Muscle layer of colon (tissue), 2 donors: ENCODE measurements around the gene ABCD3.
A peak's percentile ranks its signal among the peaks of the same experiment; 100 is the strongest.

ENCODE experiments used
- H3K27ac ChIP-seq: one replicate; pipeline ENCODE4 v1.7.0; 2013; ENCODE audit warnings: low read depth, mild to moderate bottlenecking, low read length, moderate library complexity
- H3K27me3 ChIP-seq, 2 donors: one replicate each; pipeline ENCODE4 v1.7.0; 2013; ENCODE audit warnings: low read length in 2 of 2, mild to moderate bottlenecking in 2 of 2; ENCODE audit not compliant: insufficient read depth in 2 of 2, control insufficient read depth in 1 of 2
- H3K36me3 ChIP-seq: one replicate; pipeline ENCODE4 v1.7.0; 2013; ENCODE audit warnings: mild to moderate bottlenecking, low read length; ENCODE audit not compliant: insufficient read depth
- H3K4me1 ChIP-seq: one replicate; pipeline ENCODE4 v1.7.0; 2013; ENCODE audit warnings: mild to moderate bottlenecking, low read length; ENCODE audit not compliant: insufficient read depth
- H3K4me3 ChIP-seq, 2 donors: one replicate each; pipeline ENCODE4 v1.7.0; 2013; ENCODE audit warnings: low read length in 2 of 2, low read depth in 1 of 2, mild to moderate bottlenecking in 1 of 2, moderate library complexity in 1 of 2
- H3K9ac ChIP-seq: one replicate; pipeline ENCODE4 v1.7.0; 2013; ENCODE audit warnings: low read length
- H3K9me3 ChIP-seq: one replicate; pipeline ENCODE4 v1.7.0; 2013; ENCODE audit warnings: mild to moderate bottlenecking, low read length
- donor health status: abdominal sarcoma.
- donor health status: Adenocarcinoma of cecum.

ABCD3 gene

GRCh38 chr1:94529416-94529815 is 111.2 kb downstream of the ABCD3 start:
- Histone ChIP-seq H3K27ac (no peak overlapping the region), H3K4me1 (no peaks in the 10 kb centered on the region), H3K27me3 (no peaks in the 10 kb centered on the region), H3K36me3 (no peaks in the 10 kb centered on the region), H3K4me3 (no peak overlapping the region), H3K9me3 (no peaks in the 10 kb centered on the region), H3K9ac (no peak overlapping the region)

DNA sequence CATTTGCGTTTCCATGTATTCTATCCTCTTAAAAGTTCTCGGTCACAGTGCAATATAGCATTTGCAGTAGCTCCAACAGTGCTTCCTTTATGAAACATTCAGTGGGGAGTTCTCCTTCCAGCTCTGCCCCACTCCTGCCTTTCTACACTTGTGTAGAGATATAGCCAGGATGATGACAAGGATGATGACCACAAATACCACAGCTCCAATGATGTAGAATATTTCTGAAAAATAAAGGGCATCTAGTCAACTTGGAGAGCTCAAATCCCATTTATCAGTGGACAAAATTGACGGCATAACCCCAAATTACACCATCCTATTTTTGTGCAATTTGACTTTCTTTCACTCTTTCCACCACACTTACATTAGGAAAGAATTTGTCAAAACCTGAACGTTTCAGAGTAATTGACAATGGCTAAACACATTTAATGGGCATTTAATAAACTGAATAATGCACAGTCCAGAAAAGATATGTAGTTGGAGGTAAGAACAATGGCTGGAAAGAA is 112.2 kb downstream of the ABCD3 start:
- Histone ChIP-seq H3K27me3 (no peaks in the 10 kb centered on the region), H3K4me1 (no peaks in the 10 kb centered on the region), H3K9ac (no peak overlapping the region), H3K9me3 (no peaks in the 10 kb centered on the region), H3K27ac (no peak overlapping the region), H3K36me3 (no peaks in the 10 kb centered on the region), H3K4me3 (no peak overlapping the region)

DNA sequence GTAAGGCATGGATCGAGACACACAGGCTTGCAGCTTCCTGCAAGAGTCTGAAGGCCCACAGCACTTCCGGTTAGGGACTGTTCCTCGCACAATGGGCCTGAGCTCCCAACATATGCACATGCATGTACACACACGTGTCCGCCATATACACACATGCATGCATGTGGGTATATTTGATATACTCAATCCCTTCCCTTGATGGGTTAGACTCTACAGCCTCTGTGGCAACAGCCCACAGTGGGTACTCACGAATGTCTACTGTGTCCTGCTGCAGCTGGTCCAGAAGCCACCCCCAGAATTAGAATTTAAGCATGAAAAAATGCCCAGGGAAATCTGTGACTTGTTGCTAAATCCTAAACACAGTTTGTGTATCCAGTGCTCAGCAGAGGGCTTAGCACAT is 113.5 kb downstream of the ABCD3 start:
- no peak overlapping the region for H3K4me3 ChIP-seq
- no peaks in the 10 kb centered on the region for H3K4me1 ChIP-seq
- H3K27me3 ChIP-seq, result no peaks in the 10 kb centered on the region
- H3K9me3 ChIP-seq, result no peaks in the 10 kb centered on the region
- H3K36me3 ChIP-seq, result no peaks in the 10 kb centered on the region
- H3K27ac ChIP-seq, result no peak overlapping the region
- H3K9ac ChIP-seq, result no peak overlapping the region

DNA sequence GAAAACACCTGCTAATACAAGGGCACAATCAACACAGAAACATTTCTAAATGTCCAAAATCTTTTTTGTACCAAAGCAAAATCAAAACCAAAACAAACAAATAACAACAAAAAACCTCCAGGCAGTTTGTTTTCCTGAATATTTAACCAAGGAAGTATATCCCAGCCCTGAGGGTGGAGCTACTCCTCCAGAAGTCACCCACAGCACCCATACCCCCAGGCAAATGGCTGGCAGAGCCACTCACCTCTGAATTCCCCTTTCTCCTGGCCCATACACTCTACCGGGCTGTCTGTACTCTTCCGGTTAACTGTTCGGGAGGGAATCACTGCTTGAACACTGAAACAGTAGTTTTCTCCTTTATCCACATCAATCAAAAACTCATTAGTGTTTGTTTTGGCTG is 113.9 kb downstream of the ABCD3 start:
- Histone ChIP-seq H3K9me3 (no peaks in the 10 kb centered on the region), H3K9ac (no peak overlapping the region), H3K36me3 (no peaks in the 10 kb centered on the region), H3K27me3 (no peaks in the 10 kb centered on the region), H3K27ac (no peak overlapping the region), H3K4me1 (no peaks in the 10 kb centered on the region), H3K4me3 (no peak overlapping the region)

DNA sequence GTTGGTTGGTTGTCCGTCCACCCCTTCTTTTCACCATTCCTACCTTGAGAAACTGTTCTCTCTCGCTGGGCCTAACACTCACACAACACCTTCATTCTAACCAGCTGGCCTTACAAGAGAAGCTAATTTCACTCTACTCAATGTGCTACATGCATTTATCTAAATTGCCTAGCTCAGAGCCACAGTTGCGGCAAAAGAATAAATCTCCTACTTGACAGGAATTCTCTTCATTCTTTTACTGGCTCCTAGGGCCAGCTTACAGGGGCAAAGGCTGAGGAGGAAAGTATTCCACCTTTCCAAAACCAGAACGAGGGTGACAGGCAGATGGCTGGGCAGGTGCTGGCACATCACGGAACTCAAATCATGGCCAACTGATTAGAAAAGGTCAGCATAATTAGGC is 116.9 kb downstream of the ABCD3 start:
- no peaks in the 10 kb centered on the region for H3K4me1 ChIP-seq
- H3K4me3 ChIP-seq, result no peak overlapping the region
- no peaks in the 10 kb centered on the region for H3K9me3 ChIP-seq
- H3K27me3 ChIP-seq, result no peaks in the 10 kb centered on the region
- H3K36me3 ChIP-seq, result no peaks in the 10 kb centered on the region
- no peak overlapping the region for H3K9ac ChIP-seq
- H3K27ac ChIP-seq, result no peak overlapping the region

DNA sequence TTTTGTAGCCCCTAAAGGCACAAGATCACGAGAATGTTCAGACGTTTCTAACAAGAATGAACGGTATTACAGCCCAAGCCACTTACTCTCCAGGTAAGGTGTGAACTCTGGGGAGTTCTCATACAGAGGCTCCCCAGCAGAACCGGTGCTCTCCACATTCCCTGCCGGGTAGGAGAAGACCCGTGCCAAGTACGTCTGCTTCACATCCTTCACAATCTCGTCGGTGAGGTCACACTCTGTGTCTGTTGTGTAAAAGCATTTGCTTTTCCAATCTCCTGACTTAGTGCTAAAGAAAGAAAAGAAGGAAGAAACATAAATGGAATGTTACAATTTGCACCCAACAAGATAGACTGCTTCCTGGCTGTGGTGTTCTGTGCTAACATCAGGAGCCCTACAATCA is 117.7 kb downstream of the ABCD3 start:
- Histone ChIP-seq H3K27ac (no peak overlapping the region), H3K4me1 (no peaks in the 10 kb centered on the region), H3K9me3 (no peaks in the 10 kb centered on the region), H3K9ac (no peak overlapping the region), H3K4me3 (no peak overlapping the region), H3K27me3 (no peaks in the 10 kb centered on the region), H3K36me3 (no peaks in the 10 kb centered on the region)

- H3K27ac ChIP-seq, result no peak overlapping the region
- no peak overlapping the region for H3K4me3 ChIP-seq
- no peaks in the 10 kb centered on the region for H3K4me1 ChIP-seq
- H3K9me3 ChIP-seq, result no peaks in the 10 kb centered on the region
- no peaks in the 10 kb centered on the region for H3K36me3 ChIP-seq
- H3K9ac ChIP-seq, result no peak overlapping the region
- no peaks in the 10 kb centered on the region for H3K27me3 ChIP-seq
Measured at GRCh38 chr1:94537254-94537653, 119.1 kb downstream of the ABCD3 start.

- Histone ChIP-seq H3K9ac (no peak overlapping the region), H3K9me3 (no peaks in the 10 kb centered on the region), H3K36me3 (no peaks in the 10 kb centered on the region), H3K27me3 (no peaks in the 10 kb centered on the region), H3K4me3 (no peak overlapping the region), H3K27ac (no peak overlapping the region), H3K4me1 (peaks cover 4% of the 10 kb centered on the region)
Measured at GRCh38 chr1:94538243-94538827, 120.1 kb downstream of the ABCD3 start.

- H3K36me3 ChIP-seq, result no peaks in the 10 kb centered on the region
- no peak overlapping the region for H3K27ac ChIP-seq
- no peak overlapping the region for H3K4me3 ChIP-seq
- no peaks in the 10 kb centered on the region for H3K27me3 ChIP-seq
- peaks cover 4% of the 10 kb centered on the region for H3K4me1 ChIP-seq
- H3K9ac ChIP-seq, result no peak overlapping the region
- no peaks in the 10 kb centered on the region for H3K9me3 ChIP-seq
Measured at GRCh38 chr1:94539496-94539895, 121.3 kb downstream of the ABCD3 start.

DNA sequence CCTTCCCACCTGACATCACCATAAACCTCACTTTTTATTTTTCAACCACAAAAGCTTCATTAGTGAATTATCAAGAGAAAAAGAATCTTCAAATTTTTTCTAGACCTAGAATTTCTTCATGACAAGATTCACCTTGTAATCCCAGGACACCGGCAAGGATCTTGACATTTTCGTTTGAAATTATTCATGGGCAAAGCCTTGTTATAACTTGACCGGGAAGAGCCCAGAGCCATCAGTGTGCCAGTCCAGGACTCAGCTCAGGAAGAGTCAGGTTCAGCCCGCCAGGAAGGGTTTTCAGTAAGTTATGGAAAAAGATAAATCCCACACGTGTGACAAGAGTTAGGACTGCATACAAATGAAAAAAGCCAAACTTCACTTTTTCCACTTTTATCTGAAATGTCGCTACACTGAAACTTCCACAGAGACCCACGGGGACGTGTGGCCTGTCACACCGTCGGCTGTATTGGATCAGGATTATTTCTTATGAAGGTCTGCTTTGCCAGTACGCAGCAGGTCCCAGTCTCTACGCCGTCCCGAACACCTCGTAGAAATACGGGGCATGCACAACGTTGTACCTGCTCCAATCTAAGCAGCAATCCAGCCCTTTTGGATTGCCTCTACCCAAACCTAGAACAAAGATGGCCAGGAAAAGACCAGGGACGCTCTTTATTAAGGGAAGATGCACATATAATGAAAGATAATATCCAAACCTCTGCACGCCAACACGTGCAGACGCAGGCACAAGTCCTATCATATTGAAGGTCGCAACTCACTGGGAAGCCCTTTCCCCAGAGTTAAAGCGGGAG is 122.5 kb downstream of the ABCD3 start:
- Histone ChIP-seq H3K27me3 (no peaks in the 10 kb centered on the region), H3K36me3 (no peaks in the 10 kb centered on the region), H3K4me3 (peak overlapping the region; percentile 30 to 56), H3K9ac (no peak overlapping the region), H3K27ac (no peak overlapping the region), H3K9me3 (no peaks in the 10 kb centered on the region), H3K4me1 (peaks cover 4% of the 10 kb centered on the region)

- Histone ChIP-seq H3K4me3 (peak within 1 kb of the TSS; percentile 56 to 68), H3K4me1 (peaks cover 4% of the 10 kb centered on the region), H3K9ac (peak within 1 kb of the TSS; percentile 63), H3K27ac (peak within 1 kb of the TSS; percentile 4), H3K9me3 (no peaks in the 10 kb centered on the region), H3K27me3 (no peaks in the 10 kb centered on the region), H3K36me3 (no peaks in the 10 kb centered on the region)
Measured at GRCh38 chr1:94541246-94542087, 123.3 kb downstream of the ABCD3 start, which contains the start of gene F3. TSS of gene F3 (minus strand) at chr1:94541759. CDS start at chr1:94541636, 123 bp downstream.
